Stomach (tissue), 4 donors: ENCODE data around the gene CGAS.

Experiments used
- CTCF ChIP-seq, 7 experiments: fragments of 450-650 bp in 4 of 7; fragments of 200-600 bp in 3 of 7; sonication (generic) in 3 of 7; IDR thresholded peaks; one replicate each; pipeline ENCODE4 v1.5.1; 2016 to 2019; ENCODE audit warnings: antibody characterized with exemption in 7 of 7, control low read depth in 2 of 7, mild to moderate bottlenecking in 1 of 7
- EP300 ChIP-seq: sonication (generic); formaldehyde crosslinking; IDR thresholded peaks from one replicate; pipeline ENCODE4 v1.6.1; 2017; ENCODE audit warnings: antibody characterized with exemption
- POLR2A ChIP-seq, 4 donors: fragments of 450-650 bp; IDR thresholded peaks; one replicate each; pipeline ENCODE4 v1.6.1; 2016; ENCODE audit warnings: antibody characterized with exemption in 4 of 4, control low read depth in 2 of 4, mild to moderate bottlenecking in 1 of 4, moderate library complexity in 1 of 4
- POLR2AphosphoS5 ChIP-seq, 3 donors: sonication (generic); formaldehyde crosslinking; IDR thresholded peaks; one replicate each; pipeline ENCODE4 v1.6.1; 2016; ENCODE audit warnings: antibody characterized with exemption in 3 of 3

DNA sequence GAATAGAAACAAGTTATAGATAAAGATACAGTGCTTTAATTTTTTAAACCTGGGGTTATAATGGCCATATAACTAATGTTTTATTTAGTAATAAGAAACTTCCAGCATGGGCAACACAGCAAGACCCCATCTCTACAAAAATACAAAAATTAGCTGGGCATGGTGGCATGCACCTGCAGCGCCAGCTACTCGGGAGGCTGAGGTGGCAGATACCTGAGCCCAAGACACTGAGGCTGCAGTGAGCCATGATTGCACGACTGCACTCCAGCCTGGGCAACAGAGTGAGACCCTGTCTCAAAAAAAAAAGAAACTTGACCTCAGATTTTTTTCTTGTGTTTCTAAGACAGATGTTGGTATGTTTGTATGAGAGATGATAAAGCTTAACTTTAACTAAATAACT lies 45.8 kb upstream of the CGAS start:
- no peak for TF ChIP-seq POLR2A (IDR thresholded peaks at IDR 0.05)
- no peak for TF ChIP-seq POLR2AphosphoS5 (IDR thresholded peaks at IDR 0.05)
- TF ChIP-seq CTCF (IDR thresholded peaks at IDR 0.05) = no peak
- TF ChIP-seq EP300 = no peak
